ENCODE results near the gene RNU4-1.

- TF ChIP-seq ZNF70 (CRISPR knock-in tag; IDR thresholded peaks at IDR 0.05) (no peak), CSRNP3 (CRISPR knock-in tag; IDR thresholded peaks at IDR 0.05) (no peak), ARNTL (CRISPR knock-in tag; IDR thresholded peaks at IDR 0.05; ENCODE audit: borderline replicate concordance, low read depth) (no peak), CREB5 (CRISPR knock-in tag; IDR thresholded peaks at IDR 0.05; ENCODE audit: low read depth) (no peak), ZNF8 (CRISPR knock-in tag; IDR thresholded peaks at IDR 0.05) (no peak), PATZ1 (CRISPR knock-in tag; IDR thresholded peaks at IDR 0.05; ENCODE audit: borderline replicate concordance) (no peak), TOX (CRISPR knock-in tag; IDR thresholded peaks at IDR 0.05; ENCODE audit: borderline replicate concordance) (no peak), ZC3H10 (CRISPR knock-in tag; IDR thresholded peaks at IDR 0.05) (no peak), ESRRG (CRISPR knock-in tag; IDR thresholded peaks at IDR 0.05) (no peak), ISL1 (CRISPR knock-in tag; IDR thresholded peaks at IDR 0.05) (no peak)
Measured at GRCh38 chr12:120276734-120277133, 16.3 kb downstream of the RNU4-1 start.

Measured in SK-N-SH treated with all-trans-retinoic acid at 6 μM for 48 hours (cell line).